Skeletal muscle satellite cell (primary cell): ENCODE measurements around the gene DPP6.

Experiments used
- H3K27me3 ChIP-seq: 2 replicates; pipeline ENCODE4 v1.7.0; 2013; ENCODE audit warnings: low read length; ENCODE audit not compliant: control insufficient read depth, insufficient read depth
- H3K36me3 ChIP-seq: 2 replicates; pipeline ENCODE4 v1.7.0; 2013; ENCODE audit warnings: mild to moderate bottlenecking, control low read depth, low read length; ENCODE audit not compliant: insufficient read depth
- H3K4me1 ChIP-seq: 2 replicates; pipeline ENCODE4 v1.7.0; 2013; ENCODE audit warnings: low read length; ENCODE audit not compliant: control insufficient read depth, insufficient read depth
- H3K4me2 ChIP-seq: 2 replicates; pipeline ENCODE4 v1.7.0; 2013; ENCODE audit warnings: mild to moderate bottlenecking, low read length
- H3K4me3 ChIP-seq: 2 replicates; pipeline ENCODE4 v1.7.0; 2013; ENCODE audit warnings: low read length
- H3K9ac ChIP-seq: 2 replicates; pipeline ENCODE4 v1.7.0; 2013; ENCODE audit warnings: mild to moderate bottlenecking, low read depth, low read length, moderate library complexity
- H3K9me3 ChIP-seq: replicated peaks from 2 replicates; pipeline ENCODE4 v1.7.0; 2013; ENCODE audit warnings: mild to moderate bottlenecking, control low read depth, low read length

Gene DPP6

GRCh38 chr7:154406312-154406711 is 354.1 kb downstream of the DPP6 start:
- Histone ChIP-seq H3K9me3 (peaks cover 2% of the 10 kb centered on the region), H3K27me3 (no peaks in the 10 kb centered on the region), H3K4me3 (no peak overlapping the region), H3K36me3 (no peaks in the 10 kb centered on the region), H3K4me1 (no peaks in the 10 kb centered on the region), H3K9ac (no peak overlapping the region), H3K4me2 (no peak overlapping the region)

DNA sequence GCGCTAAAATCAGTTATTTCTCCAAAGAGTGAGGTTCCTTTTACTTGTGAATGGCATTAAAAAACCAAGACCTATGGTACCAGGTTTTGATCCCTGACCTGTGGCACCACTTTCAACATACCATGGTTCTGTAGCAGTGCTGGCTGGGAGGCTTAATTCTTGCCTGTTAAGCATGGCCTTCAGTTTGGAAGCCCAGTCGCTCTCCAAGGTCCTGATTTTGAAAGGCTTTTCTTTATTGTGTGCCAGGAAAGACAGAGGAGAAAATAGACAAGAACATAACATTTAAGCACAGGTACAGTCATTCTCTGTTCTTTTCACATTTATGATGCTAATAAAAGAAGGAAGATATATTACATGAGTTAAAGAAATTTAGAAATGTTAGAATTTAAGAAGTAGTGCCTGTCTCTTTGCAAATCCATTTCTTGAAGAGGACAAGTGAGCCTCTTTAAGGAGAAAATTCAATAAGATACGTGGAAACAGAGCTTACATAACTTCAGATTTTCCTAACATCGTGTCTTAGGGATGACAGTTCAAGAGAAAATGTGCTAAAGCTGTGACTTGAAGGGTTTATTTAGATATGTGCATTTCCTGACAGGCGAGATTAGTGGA is 357.6 kb downstream of the DPP6 start:
- Histone ChIP-seq H3K4me1 (no peaks in the 10 kb centered on the region), H3K4me3 (no peak overlapping the region), H3K9me3 (no peaks in the 10 kb centered on the region), H3K36me3 (no peaks in the 10 kb centered on the region), H3K9ac (no peak overlapping the region), H3K4me2 (no peak overlapping the region), H3K27me3 (no peaks in the 10 kb centered on the region)

DNA sequence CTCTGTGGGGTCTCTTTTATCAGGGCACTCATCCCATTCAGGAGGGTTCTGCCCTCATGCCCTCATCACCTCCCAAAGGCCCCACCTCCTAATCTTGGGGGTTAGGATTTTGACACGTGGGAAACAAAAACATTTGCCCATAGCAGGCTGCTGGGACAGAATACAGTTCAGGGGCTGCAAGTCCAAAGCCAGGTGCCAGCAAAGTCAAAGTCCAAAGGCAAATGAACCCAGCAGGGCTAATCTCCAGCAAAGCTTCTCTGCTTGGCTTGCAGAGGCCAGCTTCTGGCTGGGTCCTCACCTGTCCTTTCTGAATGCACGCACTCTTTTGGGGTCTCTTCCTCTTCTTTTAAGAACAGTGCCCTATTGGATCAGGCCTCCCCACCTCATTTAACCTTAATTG is 359.9 kb downstream of the DPP6 start:
- no peaks in the 10 kb centered on the region for H3K36me3 ChIP-seq
- no peak overlapping the region for H3K4me2 ChIP-seq

DNA sequence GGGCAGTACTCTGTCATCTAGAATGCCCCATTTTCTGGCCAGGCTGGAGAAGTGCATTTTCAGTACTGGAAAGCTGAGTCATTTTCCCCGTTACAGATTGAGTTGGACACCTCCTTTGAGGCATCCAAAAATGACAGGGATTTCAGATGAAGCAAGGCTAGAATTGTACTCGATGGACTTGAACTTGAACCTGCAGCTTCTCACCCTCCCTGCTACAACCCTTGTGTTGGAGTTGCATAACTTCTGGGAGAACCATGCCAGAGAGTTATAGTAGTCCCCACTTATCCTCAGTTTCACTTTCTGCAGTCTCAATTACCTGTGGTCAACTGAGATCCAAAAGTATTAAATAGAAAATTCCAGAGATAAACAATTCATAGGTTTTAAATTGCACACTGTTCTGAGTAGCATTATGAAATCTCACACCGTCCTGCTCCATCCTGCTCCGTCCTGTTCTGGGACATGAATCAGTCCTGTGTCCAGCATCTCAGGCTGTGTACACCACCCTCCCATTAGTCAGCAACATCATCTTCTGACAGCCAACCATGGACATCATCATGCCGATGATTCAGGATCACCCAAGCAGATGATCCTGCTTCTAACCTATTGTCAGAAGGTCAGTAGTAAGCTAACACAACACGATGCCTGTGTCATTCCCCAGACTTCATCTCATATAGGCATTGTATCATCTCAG is 363.7 kb downstream of the DPP6 start:
- Histone ChIP-seq H3K27me3 (no peaks in the 10 kb centered on the region), H3K9ac (no peak overlapping the region), H3K36me3 (no peaks in the 10 kb centered on the region), H3K4me3 (no peak overlapping the region), H3K4me1 (no peaks in the 10 kb centered on the region), H3K4me2 (no peak overlapping the region), H3K9me3 (peaks cover 10% of the 10 kb centered on the region)

More for the DNA sequence above, 359.9 kb downstream of the DPP6 start:
- Histone ChIP-seq H3K9me3 (peaks cover 6% of the 10 kb centered on the region), H3K9ac (no peak overlapping the region), H3K4me3 (no peak overlapping the region), H3K4me1 (no peaks in the 10 kb centered on the region), H3K27me3 (no peaks in the 10 kb centered on the region)

- Histone ChIP-seq H3K27me3 (no peaks in the 10 kb centered on the region), H3K9me3 (peaks cover 10% of the 10 kb centered on the region), H3K36me3 (no peaks in the 10 kb centered on the region), H3K4me2 (no peak overlapping the region), H3K4me3 (no peak overlapping the region), H3K4me1 (no peaks in the 10 kb centered on the region), H3K9ac (no peak overlapping the region)
Observed at GRCh38 chr7:154416714-154417113, 364.5 kb downstream of the DPP6 start.

GRCh38 chr7:154419344-154419743 is 367.1 kb downstream of the DPP6 start:
- Histone ChIP-seq H3K9me3 (peaks cover 13% of the 10 kb centered on the region), H3K27me3 (no peaks in the 10 kb centered on the region), H3K4me1 (no peaks in the 10 kb centered on the region), H3K4me2 (no peak overlapping the region), H3K4me3 (no peak overlapping the region), H3K36me3 (no peaks in the 10 kb centered on the region), H3K9ac (no peak overlapping the region)

- H3K27me3 ChIP-seq: no peaks in the 10 kb centered on the region
- H3K9ac ChIP-seq: no peak overlapping the region
- no peaks in the 10 kb centered on the region for H3K4me1 ChIP-seq
- no peaks in the 10 kb centered on the region for H3K36me3 ChIP-seq
- H3K4me3 ChIP-seq: no peak overlapping the region
- peaks cover 6% of the 10 kb centered on the region for H3K9me3 ChIP-seq
- no peak overlapping the region for H3K4me2 ChIP-seq
Observed at GRCh38 chr7:154423231-154423630, 371.0 kb downstream of the DPP6 start.

GRCh38 chr7:154424350-154424749 is 372.2 kb downstream of the DPP6 start:
- Histone ChIP-seq H3K36me3 (no peaks in the 10 kb centered on the region), H3K4me1 (no peaks in the 10 kb centered on the region), H3K4me2 (no peak overlapping the region), H3K9ac (no peak overlapping the region), H3K9me3 (peaks cover 7% of the 10 kb centered on the region), H3K4me3 (no peak overlapping the region), H3K27me3 (no peaks in the 10 kb centered on the region)

- H3K4me2 ChIP-seq: no peak overlapping the region
- no peak overlapping the region for H3K9ac ChIP-seq
- H3K27me3 ChIP-seq: no peaks in the 10 kb centered on the region
- no peaks in the 10 kb centered on the region for H3K4me1 ChIP-seq
- H3K36me3 ChIP-seq: no peaks in the 10 kb centered on the region
- H3K9me3 ChIP-seq: peaks cover 13% of the 10 kb centered on the region
- H3K4me3 ChIP-seq: no peak overlapping the region
Observed at GRCh38 chr7:154425271-154425670, 373.1 kb downstream of the DPP6 start.

DNA sequence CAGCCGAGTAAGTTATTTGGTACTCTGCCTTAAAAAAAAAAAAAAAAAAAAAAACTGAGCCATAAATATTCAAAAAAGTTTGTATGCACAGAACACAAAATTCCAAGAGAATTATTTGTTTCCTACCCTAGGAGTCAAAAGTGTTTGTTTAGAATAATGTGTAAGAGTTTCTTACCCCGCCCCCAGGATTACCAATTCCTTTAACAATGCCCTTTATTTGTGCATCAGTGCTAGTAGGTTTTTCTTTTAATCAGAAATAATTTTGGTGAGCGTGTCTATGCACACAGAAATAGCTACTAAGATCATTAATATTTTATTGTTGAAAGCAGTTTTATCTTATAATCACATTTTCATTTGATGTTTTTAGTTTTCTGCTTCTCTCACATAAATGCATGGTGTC is 374.6 kb downstream of the DPP6 start:
- Histone ChIP-seq H3K27me3 (no peaks in the 10 kb centered on the region), H3K9me3 (peaks cover 20% of the 10 kb centered on the region), H3K4me3 (no peak overlapping the region), H3K4me2 (no peak overlapping the region), H3K36me3 (no peaks in the 10 kb centered on the region), H3K9ac (no peak overlapping the region), H3K4me1 (no peaks in the 10 kb centered on the region)

DNA sequence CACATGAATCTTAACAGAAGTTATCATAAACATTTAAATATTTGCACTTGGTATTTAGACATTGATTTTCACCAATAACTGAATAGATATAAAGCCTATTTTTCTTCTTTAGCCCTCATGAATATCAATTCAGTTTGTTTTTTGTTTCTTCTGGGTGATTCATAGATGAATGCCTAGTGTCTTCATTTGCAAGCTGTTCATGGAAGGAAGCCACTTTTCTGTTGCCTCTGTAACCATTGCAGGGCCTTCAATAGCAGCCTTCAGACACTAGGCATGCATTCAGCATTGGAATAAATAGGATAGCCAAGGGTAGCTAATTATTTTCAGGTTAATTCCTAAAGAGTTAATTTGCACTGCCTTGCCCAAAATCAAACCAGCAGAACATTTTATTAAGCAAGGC is 375.3 kb downstream of the DPP6 start:
- Histone ChIP-seq H3K27me3 (no peaks in the 10 kb centered on the region), H3K4me1 (no peaks in the 10 kb centered on the region), H3K4me3 (no peak overlapping the region), H3K9me3 (peaks cover 20% of the 10 kb centered on the region), H3K36me3 (no peaks in the 10 kb centered on the region), H3K9ac (no peak overlapping the region), H3K4me2 (no peak overlapping the region)
